ENCODE data around the gene KRT38. TPM values are rescaled to one million over a fixed set of nuclear protein-coding genes. Genes with fewer than 3 reads are reported as not detected.

Gene KRT38
- total RNA-seq, 1 donor from 2014 or later, result not detected

GRCh38 chr17:41437769-41438168 lies 3.0 kb downstream of the KRT38 start:
- no peaks in the 10 kb centered on the region for H3K4me1 Mint-ChIP-seq (ENCODE audit: low read depth, unreplicated experiment)
- no peak overlapping the region for H3K4me2 ChIP-seq (ENCODE audit: low read length)
- TF ChIP-seq EZH2 (IDR thresholded peaks at IDR 0.05; ENCODE audit: insufficient read depth, low read length) (no peak), CTCF (IDR thresholded peaks at IDR 0.05; ENCODE audit: insufficient read depth, low read depth, low read length) (no peak)
- no peak overlapping the region for H3K27ac ChIP-seq (ENCODE audit: low read depth, low read length)
- no peaks in the 10 kb centered on the region for H4K20me1 ChIP-seq (ENCODE audit: insufficient read depth, low read length)
- H3K79me2 ChIP-seq (ENCODE audit: insufficient read depth, low read length), result no peaks in the 10 kb centered on the region
- H3K36me3 Mint-ChIP-seq (ENCODE audit: low read depth, unreplicated experiment), result no peaks in the 10 kb centered on the region
- no peak for FAIRE-seq
- DNase-seq (ENCODE audit: low read depth), result no peak
- H3K36me3 ChIP-seq (ENCODE audit: insufficient read depth, low read length), result no peaks in the 10 kb centered on the region
- H3K27me3 ChIP-seq (ENCODE audit: insufficient read depth, low read length), result no peaks in the 10 kb centered on the region
- no peak overlapping the region for H3K9ac ChIP-seq (ENCODE audit: low read length)
- no peak overlapping the region for H2AFZ ChIP-seq (ENCODE audit: low read depth, low read length)
- no peak overlapping the region for H3K27ac Mint-ChIP-seq (ENCODE audit: unreplicated experiment)
- no peaks in the 10 kb centered on the region for H3K9me3 ChIP-seq (ENCODE audit: insufficient read depth, low read depth, low read length)
- no peak overlapping the region for H3K4me3 Mint-ChIP-seq (ENCODE audit: unreplicated experiment)
- H3K27me3 Mint-ChIP-seq (ENCODE audit: low read depth, unreplicated experiment), result peaks cover 37% of the 10 kb centered on the region
- H3K9me3 Mint-ChIP-seq (ENCODE audit: unreplicated experiment), result no peaks in the 10 kb centered on the region
- H3K4me3 ChIP-seq (ENCODE audit: insufficient read depth, low read depth, low read length), result no peak overlapping the region
- H3K4me1 ChIP-seq (ENCODE audit: insufficient read depth, low read length), result no peaks in the 10 kb centered on the region

GRCh38 chr17:41437254-41437653 lies 3.5 kb downstream of the KRT38 start:
- H3K4me1 ChIP-seq (ENCODE audit: insufficient read depth, low read length), result no peaks in the 10 kb centered on the region
- H3K27me3 Mint-ChIP-seq (ENCODE audit: low read depth, unreplicated experiment), result peaks cover 37% of the 10 kb centered on the region
- H3K4me3 ChIP-seq (ENCODE audit: insufficient read depth, low read depth, low read length), result no peak overlapping the region
- no peaks in the 10 kb centered on the region for H3K79me2 ChIP-seq (ENCODE audit: insufficient read depth, low read length)
- DNase-seq (ENCODE audit: low read depth), result no peak
- H3K27ac ChIP-seq (ENCODE audit: low read depth, low read length), result no peak overlapping the region
- H3K9me3 ChIP-seq (ENCODE audit: insufficient read depth, low read depth, low read length), result no peaks in the 10 kb centered on the region
- no peaks in the 10 kb centered on the region for H3K9me3 Mint-ChIP-seq (ENCODE audit: unreplicated experiment)
- no peak for FAIRE-seq
- no peak overlapping the region for H3K9ac ChIP-seq (ENCODE audit: low read length)
- no peak overlapping the region for H3K4me3 Mint-ChIP-seq (ENCODE audit: unreplicated experiment)
- no peak overlapping the region for H3K27ac Mint-ChIP-seq (ENCODE audit: unreplicated experiment)
- H3K36me3 ChIP-seq (ENCODE audit: insufficient read depth, low read length), result no peaks in the 10 kb centered on the region
- no peaks in the 10 kb centered on the region for H3K27me3 ChIP-seq (ENCODE audit: insufficient read depth, low read length)
- H3K4me2 ChIP-seq (ENCODE audit: low read length), result no peak overlapping the region
- no peaks in the 10 kb centered on the region for H3K36me3 Mint-ChIP-seq (ENCODE audit: low read depth, unreplicated experiment)
- no peak overlapping the region for H2AFZ ChIP-seq (ENCODE audit: low read depth, low read length)
- no peaks in the 10 kb centered on the region for H4K20me1 ChIP-seq (ENCODE audit: insufficient read depth, low read length)
- no peaks in the 10 kb centered on the region for H3K4me1 Mint-ChIP-seq (ENCODE audit: low read depth, unreplicated experiment)
- TF ChIP-seq CTCF (IDR thresholded peaks at IDR 0.05; ENCODE audit: insufficient read depth, low read depth, low read length) (no peak), EZH2 (IDR thresholded peaks at IDR 0.05; ENCODE audit: insufficient read depth, low read length) (no peak)

GRCh38 chr17:41434415-41434814 lies 6.4 kb downstream of the KRT38 start:
- H3K9me3 ChIP-seq (ENCODE audit: insufficient read depth, low read depth, low read length), result no peaks in the 10 kb centered on the region
- no peaks in the 10 kb centered on the region for H3K36me3 ChIP-seq (ENCODE audit: insufficient read depth, low read length)
- H3K27me3 Mint-ChIP-seq (ENCODE audit: low read depth, unreplicated experiment), result peaks cover 24% of the 10 kb centered on the region
- no peaks in the 10 kb centered on the region for H3K9me3 Mint-ChIP-seq (ENCODE audit: unreplicated experiment)
- H3K79me2 ChIP-seq (ENCODE audit: insufficient read depth, low read length), result no peaks in the 10 kb centered on the region
- no peak overlapping the region for H2AFZ ChIP-seq (ENCODE audit: low read depth, low read length)
- H4K20me1 ChIP-seq (ENCODE audit: insufficient read depth, low read length), result no peaks in the 10 kb centered on the region
- DNase-seq (ENCODE audit: low read depth), result no peak
- H3K9ac ChIP-seq (ENCODE audit: low read length), result no peak overlapping the region
- H3K27ac Mint-ChIP-seq (ENCODE audit: unreplicated experiment), result no peak overlapping the region
- no peak overlapping the region for H3K4me2 ChIP-seq (ENCODE audit: low read length)
- peaks cover 3% of the 10 kb centered on the region for H3K4me1 Mint-ChIP-seq (ENCODE audit: low read depth, unreplicated experiment)
- H3K4me3 ChIP-seq (ENCODE audit: insufficient read depth, low read depth, low read length), result no peak overlapping the region
- no peaks in the 10 kb centered on the region for H3K4me1 ChIP-seq (ENCODE audit: insufficient read depth, low read length)
- H3K27ac ChIP-seq (ENCODE audit: low read depth, low read length), result no peak overlapping the region
- H3K36me3 Mint-ChIP-seq (ENCODE audit: low read depth, unreplicated experiment), result no peaks in the 10 kb centered on the region
- TF ChIP-seq CTCF (IDR thresholded peaks at IDR 0.05; ENCODE audit: insufficient read depth, low read depth, low read length) (no peak), EZH2 (IDR thresholded peaks at IDR 0.05; ENCODE audit: insufficient read depth, low read length) (no peak)
- H3K27me3 ChIP-seq (ENCODE audit: insufficient read depth, low read length), result no peaks in the 10 kb centered on the region
- FAIRE-seq, result no peak
- H3K4me3 Mint-ChIP-seq (ENCODE audit: unreplicated experiment), result no peak overlapping the region
